NCI-H748 (cell line): ENCODE results near the gene DHX30.
"Not testable (repeated sequence)": the region's sequence is repeated elsewhere in the genome, so short reads cannot be mapped to it uniquely, and the experiment has no call there.

Source experiments
- DNase-seq: peaks from one replicate; lab custom pipeline; 2025; ENCODE audit not compliant: unreplicated experiment; lab: John Stamatoyannopoulos, UW

The DHX30 gene

GRCh38 chr3:47813551-47814177, 10.7 kb downstream of the DHX30 start:
- DNase-seq: no peak

DNA sequence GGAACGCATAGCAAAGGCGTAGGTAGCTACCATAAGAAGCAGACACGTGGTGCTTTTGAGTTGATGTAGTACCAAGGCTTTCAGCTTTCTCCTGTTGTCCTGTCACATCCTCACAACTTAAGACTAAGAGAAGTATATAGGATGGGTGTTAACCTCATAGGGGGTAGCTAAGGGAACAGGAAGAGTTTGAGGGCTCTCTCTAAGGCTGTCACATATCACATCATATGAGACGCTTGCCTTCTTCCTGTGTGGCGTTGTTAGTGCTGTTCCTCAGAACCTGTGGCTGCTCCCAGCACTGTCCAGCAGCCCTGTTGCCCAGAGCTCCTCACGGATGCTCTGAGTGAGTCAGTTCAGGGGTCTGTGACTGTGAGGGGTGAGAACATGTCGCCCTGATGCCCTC, 14.7 kb downstream of the DHX30 start:
- DNase-seq: no peak

- peak; percentile 80 for DNase-seq
These were observed 21.9 kb downstream of the DHX30 start for GRCh38 chr3:47824541-47825473.

- DNase-seq: no peak
These were observed 22.7 kb downstream of the DHX30 start for GRCh38 chr3:47825590-47825989.

GRCh38 chr3:47829482-47829881, 26.5 kb downstream of the DHX30 start:
- not testable (repeated sequence) for DNase-seq

- DNase-seq: no peak
These were observed 34.0 kb downstream of the DHX30 start for GRCh38 chr3:47836986-47837385.

DNA sequence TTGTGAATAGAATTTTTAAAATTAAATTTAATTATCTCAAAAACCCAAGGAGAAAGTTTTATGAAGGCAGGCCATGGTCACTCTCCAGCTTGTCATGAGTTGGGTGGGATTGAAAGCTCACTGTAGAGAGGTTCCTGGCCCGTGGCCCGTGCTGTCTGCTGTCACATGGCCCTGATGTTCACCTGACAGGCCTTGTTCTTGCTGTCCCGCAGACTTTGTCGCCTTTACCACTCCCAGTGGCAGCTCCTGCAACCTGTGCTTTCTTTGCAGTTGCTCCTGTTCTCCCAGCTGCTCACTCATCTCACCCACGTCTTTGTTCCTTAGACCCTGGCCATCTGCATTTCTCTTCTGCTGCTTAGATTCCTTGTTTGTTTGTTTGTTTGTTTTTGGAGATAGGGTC, 35.6 kb downstream of the DHX30 start:
- DNase-seq: no peak

DNA sequence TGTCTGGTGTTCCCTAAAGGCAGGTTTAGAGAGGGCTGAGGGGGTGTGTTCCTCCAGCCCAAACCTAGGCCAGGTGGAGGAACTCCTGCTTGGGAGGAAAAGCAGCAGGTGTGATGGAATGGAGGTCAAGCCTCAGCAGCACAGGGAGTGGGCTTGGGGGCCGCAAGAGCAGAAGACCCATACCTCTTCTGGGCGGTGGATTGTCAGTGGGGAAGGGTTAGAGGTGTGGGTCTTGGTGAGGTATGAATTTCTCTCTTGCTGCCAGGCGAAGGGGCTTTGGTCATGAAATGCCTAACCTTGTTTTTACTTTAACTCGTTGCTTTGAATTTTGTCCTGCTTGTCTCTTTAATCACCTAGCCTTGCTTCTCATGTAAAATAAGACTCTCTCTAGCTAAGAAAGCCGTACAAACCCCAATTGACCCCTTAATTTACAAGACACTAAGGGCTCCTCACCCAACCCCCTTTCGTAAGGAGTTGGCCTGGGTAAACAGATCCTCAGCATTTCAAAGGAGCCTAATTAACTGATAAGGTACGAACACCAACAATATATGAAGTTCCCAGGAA, 38.9 kb downstream of the DHX30 start:
- DNase-seq: no peak

- no peak for DNase-seq
These were observed 43.4 kb downstream of the DHX30 start for GRCh38 chr3:47846186-47846879.

GRCh38 chr3:47846880-47847248, 43.9 kb downstream of the DHX30 start:
- DNase-seq: no peak

- DNase-seq: no peak
These were observed 44.3 kb downstream of the DHX30 start for GRCh38 chr3:47847260-47847659.

DNA sequence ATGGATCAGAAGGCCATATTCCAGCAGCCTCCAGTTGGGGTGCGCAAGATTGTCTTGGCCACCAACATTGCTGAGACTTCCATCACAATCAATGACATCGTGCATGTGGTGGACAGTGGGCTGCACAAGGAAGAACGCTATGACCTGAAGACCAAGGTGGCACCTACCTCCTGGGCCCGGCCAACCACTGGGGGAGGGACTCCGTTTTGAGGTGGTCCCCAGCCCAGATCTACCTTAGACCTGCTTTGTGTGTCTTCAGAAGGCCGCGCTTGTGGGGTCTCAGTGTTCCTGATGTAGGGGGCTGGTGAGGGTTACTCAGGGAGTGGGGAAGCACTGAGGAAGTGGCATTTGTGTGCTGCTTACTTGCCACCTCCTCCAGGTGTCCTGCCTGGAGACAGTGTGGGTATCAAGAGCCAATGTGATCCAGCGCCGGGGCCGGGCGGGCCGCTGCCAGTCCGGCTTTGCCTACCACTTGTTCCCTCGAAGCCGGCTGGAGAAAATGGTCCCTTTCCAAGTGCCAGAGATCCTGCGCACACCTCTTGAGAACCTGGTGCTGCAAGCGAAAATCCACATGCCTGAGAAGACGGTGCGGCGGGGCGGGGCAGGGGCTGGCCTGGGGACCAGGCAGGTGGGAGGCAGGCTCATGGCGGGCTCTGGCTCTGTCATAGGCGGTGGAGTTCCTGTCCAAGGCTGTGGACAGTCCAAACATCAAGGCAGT, 45.0 kb downstream of the DHX30 start:
- no peak for DNase-seq

GRCh38 chr3:47848599-47849117, 45.7 kb downstream of the DHX30 start:
- DNase-seq: no peak

GRCh38 chr3:47849186-47849698, 46.3 kb downstream of the DHX30 start:
- DNase-seq: no peak

DNA sequence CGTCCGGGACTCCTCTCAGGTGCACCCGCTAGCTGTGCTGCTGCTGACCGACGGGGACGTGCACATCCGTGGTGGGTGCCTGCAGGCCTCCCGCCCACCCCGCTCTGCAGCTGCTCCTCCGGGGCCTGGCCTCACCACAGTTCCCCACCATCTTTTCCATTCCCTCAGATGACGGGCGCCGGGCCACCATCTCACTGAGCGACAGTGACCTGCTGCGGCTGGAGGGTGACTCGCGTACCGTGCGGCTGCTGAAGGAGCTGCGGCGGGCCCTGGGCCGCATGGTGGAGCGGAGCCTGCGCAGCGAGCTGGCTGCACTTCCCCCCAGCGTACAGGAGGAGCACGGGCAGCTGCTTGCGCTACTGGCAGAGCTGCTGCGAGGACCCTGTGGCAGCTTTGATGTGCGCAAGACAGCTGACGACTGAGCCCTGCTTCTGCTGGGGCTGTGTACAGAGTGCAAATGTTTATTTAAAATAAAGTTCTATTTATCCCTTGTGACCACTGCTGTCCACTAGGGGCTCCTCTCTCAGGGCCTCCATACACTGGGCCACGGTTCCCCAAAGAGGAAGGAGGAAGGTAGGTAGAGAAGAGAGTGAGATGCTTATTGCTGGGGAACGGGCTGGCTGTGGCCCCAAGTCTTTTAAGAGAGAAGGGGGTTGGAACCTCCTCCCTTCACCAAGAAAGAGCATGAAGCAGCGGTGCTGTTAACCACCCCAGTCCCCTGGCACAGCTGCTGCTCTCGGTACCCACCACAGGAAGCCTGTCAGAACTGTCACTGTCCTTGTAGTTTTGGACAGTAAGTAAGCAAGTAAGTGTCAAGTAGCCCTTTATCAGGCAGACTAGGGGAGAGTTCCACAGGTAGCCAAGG, 47.0 kb downstream of the DHX30 start:
- no peak for DNase-seq

DNA sequence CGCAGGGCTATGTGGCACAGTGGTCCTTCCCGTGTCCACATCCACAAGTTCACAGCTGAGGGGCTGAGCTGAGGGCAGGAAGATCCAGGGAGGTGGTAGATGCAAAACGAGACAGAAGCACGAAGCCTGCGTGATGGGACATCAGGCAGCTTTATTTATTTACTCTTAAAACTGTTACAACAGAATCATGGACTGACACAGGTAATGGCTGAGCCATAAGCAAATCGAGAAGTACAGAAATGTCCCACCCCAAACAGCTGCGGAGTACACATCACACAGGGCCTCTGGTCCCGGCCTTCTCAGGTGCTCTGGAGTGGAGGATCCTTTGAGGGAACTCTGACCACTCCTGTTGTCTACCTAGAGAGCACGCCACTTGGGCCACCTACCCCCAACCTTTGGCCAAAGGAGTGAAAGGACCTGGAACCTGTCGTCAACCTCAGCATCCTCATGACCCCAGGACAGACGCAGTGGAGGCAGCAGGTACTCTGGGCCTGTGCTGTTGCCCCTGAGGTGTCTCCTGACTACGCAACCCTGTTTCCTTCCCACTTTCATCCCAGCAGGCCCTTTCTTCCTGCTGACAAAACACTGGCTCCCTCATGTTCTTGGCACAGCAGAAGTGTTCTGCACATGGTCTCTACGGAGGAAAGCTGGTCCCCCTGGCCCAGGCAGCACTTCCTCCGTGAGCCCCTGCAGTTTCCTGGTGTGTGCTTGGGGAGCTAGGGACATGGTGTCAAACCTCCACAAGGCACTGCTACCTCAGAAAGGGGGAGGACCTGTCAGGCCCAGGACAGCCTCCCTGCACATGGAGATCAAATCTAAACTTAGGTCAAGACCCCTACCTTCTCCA, 47.8 kb downstream of the DHX30 start:
- DNase-seq: no peak

GRCh38 chr3:47851888-47852603, 49.1 kb downstream of the DHX30 start:
- no peak for DNase-seq
